NT2/D1 (cell line): ENCODE results near the gene CSGALNACT2.

Experiments
- DNase-seq: peaks from one replicate; pipeline ENCODE4 v3.0.0-alpha.2; 2011; ENCODE audit warnings: low read depth, low spot score
- H3K27me3 ChIP-seq: 2 replicates; pipeline ENCODE4 v1.6.0; 2011; ENCODE audit warnings: mild to moderate bottlenecking; ENCODE audit not compliant: insufficient read length, insufficient read depth
- H3K36me3 ChIP-seq: 2 replicates; pipeline ENCODE4 v1.6.1; 2011; ENCODE audit warnings: mild to moderate bottlenecking, low read length, mixed read lengths; ENCODE audit not compliant: insufficient read depth, insufficient read length
- H3K4me1 ChIP-seq: 2 replicates; pipeline ENCODE4 v1.5.1; 2011; ENCODE audit not compliant: insufficient read depth, insufficient read length
- H3K4me3 ChIP-seq: 2 replicates; pipeline ENCODE4 v1.5.1; 2011; ENCODE audit warnings: low read depth; ENCODE audit not compliant: insufficient read length
- H3K9ac ChIP-seq: 2 replicates; pipeline ENCODE4 v1.6.0; 2011; ENCODE audit warnings: low read depth; ENCODE audit not compliant: insufficient read length
- H3K9me3 ChIP-seq: 2 replicates; pipeline ENCODE4 v1.5.1; 2011; ENCODE audit warnings: mild to moderate bottlenecking, low read length; ENCODE audit not compliant: insufficient read depth
- SUZ12 ChIP-seq: IDR thresholded peaks from 2 replicates; pipeline ENCODE4 v1.6.1; 2011; ENCODE audit not compliant: insufficient read length, insufficient read depth; ENCODE audit errors: extremely low read depth
- YY1 ChIP-seq: IDR thresholded peaks from 2 replicates; pipeline ENCODE4 v1.6.1; 2011; ENCODE audit not compliant: insufficient read length, insufficient read depth
- ZNF274 ChIP-seq: IDR thresholded peaks from 2 replicates; pipeline ENCODE4 v1.6.1; 2011; ENCODE audit warnings: mild to moderate bottlenecking, low read depth, low read length

The CSGALNACT2 gene

DNA sequence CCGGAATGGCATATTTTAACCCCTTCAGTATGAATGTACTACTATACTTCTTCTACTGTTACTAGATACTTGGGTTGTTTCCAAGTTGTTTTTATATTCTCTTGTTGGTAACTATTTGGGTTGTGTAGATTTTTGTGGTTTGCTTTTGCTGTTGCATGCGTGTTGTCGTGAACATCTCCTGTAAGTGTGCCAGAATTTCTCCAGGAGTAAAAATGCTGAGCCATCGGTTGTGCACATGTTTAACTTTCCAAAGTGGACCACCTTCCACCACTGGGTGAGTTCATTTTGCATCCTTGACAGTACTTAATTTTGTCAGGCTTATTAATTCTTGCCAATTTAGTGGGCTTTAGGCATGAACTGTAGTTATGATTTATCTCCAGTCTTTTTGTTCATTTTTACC is 47.9 kb downstream of the CSGALNACT2 start:
- peaks cover 13% of the 10 kb centered on the region for H3K36me3 ChIP-seq

DNA sequence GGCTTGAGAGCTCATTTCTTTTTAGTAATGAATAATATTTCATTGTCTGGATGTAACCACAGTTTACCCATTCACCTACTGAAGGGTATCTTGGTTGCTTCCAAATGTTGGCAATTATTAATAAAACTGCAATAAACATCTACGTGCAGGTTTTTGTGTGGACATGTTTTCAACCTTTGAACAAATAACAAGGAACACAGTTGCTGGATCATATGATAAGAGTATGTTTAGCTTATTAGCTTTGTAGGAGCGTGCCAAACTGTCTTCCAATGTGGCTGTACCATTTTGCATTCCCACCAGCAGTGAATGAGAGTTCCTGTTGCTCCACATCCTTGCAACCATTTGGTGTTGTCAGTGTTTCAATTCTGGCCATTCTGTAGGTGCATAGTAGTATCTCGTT is 49.0 kb downstream of the CSGALNACT2 start:
- Histone ChIP-seq H3K4me1 (no peaks in the 10 kb centered on the region), H3K27me3 (no peaks in the 10 kb centered on the region), H3K9ac (no peak overlapping the region), H3K9me3 (no peaks in the 10 kb centered on the region), H3K4me3 (no peak overlapping the region), H3K36me3 (peaks cover 13% of the 10 kb centered on the region)
- TF ChIP-seq ZNF274 (no peak), SUZ12 (no peak), YY1 (no peak)
- no peak for DNase-seq

More for the DNA sequence above, 47.9 kb downstream of the CSGALNACT2 start:
- TF ChIP-seq YY1 (no peak), SUZ12 (no peak), ZNF274 (no peak)
- DNase-seq, result no peak
- H3K9ac ChIP-seq, result no peak overlapping the region
- no peaks in the 10 kb centered on the region for H3K4me1 ChIP-seq
- H3K9me3 ChIP-seq, result no peaks in the 10 kb centered on the region
- no peak overlapping the region for H3K4me3 ChIP-seq
- no peaks in the 10 kb centered on the region for H3K27me3 ChIP-seq

GRCh38 chr10:43188702-43189101 is 50.5 kb downstream of the CSGALNACT2 start:
- peaks cover 8% of the 10 kb centered on the region for H3K36me3 ChIP-seq
- peaks cover 4% of the 10 kb centered on the region for H3K4me1 ChIP-seq
- H3K9ac ChIP-seq, result no peak overlapping the region
- DNase-seq, result no peak
- no peak overlapping the region for H3K4me3 ChIP-seq
- H3K9me3 ChIP-seq, result no peaks in the 10 kb centered on the region
- H3K27me3 ChIP-seq, result no peaks in the 10 kb centered on the region
- no peak for TF ChIP-seq ZNF274
- no peak for TF ChIP-seq YY1
- no peak for TF ChIP-seq SUZ12

GRCh38 chr10:43190289-43190688 is 52.0 kb downstream of the CSGALNACT2 start:
- H3K4me3 ChIP-seq, result no peak overlapping the region
- TF ChIP-seq YY1 (no peak), SUZ12 (no peak), ZNF274 (no peak)
- DNase-seq, result no peak
- peaks cover 4% of the 10 kb centered on the region for H3K4me1 ChIP-seq
- H3K27me3 ChIP-seq, result no peaks in the 10 kb centered on the region
- H3K9ac ChIP-seq, result no peak overlapping the region
- peaks cover 8% of the 10 kb centered on the region for H3K36me3 ChIP-seq
- H3K9me3 ChIP-seq, result no peaks in the 10 kb centered on the region

- no peak overlapping the region for H3K9ac ChIP-seq
- H3K4me3 ChIP-seq, result no peak overlapping the region
- no peak for DNase-seq
- peaks cover 4% of the 10 kb centered on the region for H3K4me1 ChIP-seq
- H3K36me3 ChIP-seq, result peaks cover 12% of the 10 kb centered on the region
- H3K27me3 ChIP-seq, result no peaks in the 10 kb centered on the region
- H3K9me3 ChIP-seq, result no peaks in the 10 kb centered on the region
- TF ChIP-seq YY1, result no peak
- TF ChIP-seq ZNF274, result no peak
- TF ChIP-seq SUZ12, result no peak
Observed at GRCh38 chr10:43190775-43191174, 52.5 kb downstream of the CSGALNACT2 start.

GRCh38 chr10:43192884-43193283 is 54.6 kb downstream of the CSGALNACT2 start:
- no peak for DNase-seq
- no peak for TF ChIP-seq SUZ12
- no peak for TF ChIP-seq ZNF274
- TF ChIP-seq YY1, result no peak
- Histone ChIP-seq H3K36me3 (peaks cover 33% of the 10 kb centered on the region), H3K9ac (no peak overlapping the region), H3K4me3 (no peak overlapping the region), H3K9me3 (no peaks in the 10 kb centered on the region), H3K27me3 (no peaks in the 10 kb centered on the region), H3K4me1 (peaks cover 4% of the 10 kb centered on the region)

DNA sequence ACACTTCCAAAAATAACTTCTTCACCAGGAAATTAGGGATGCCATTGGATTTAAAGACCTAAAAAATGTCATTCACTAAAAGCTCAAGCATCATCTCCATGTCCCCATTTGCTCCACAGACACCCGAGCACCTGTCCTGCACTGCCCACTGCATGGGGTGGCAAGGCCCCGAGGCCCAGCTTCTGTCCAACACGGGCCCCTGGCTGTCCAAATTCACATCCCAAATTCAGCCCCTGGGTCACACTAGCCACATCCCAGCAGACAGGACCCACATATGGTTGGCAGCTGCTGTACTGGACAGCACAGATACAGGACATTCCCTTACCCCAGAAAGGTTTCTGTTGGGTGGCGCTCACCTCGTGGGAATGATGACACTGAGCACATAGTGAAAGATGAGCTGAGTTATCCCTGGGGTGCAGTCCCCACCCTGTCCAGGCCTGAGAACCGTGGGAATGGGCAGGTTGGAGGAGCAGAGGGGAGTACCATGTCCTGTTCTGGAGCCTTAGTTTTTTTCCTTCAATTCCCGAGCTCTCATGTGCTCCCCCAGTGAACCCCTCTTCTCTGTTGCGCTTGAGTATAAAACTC is 55.3 kb downstream of the CSGALNACT2 start:
- DNase-seq, result no peak
- Histone ChIP-seq H3K27me3 (no peaks in the 10 kb centered on the region), H3K4me3 (no peak overlapping the region), H3K9ac (no peak overlapping the region), H3K4me1 (peaks cover 4% of the 10 kb centered on the region), H3K9me3 (no peaks in the 10 kb centered on the region), H3K36me3 (peaks cover 40% of the 10 kb centered on the region)
- TF ChIP-seq ZNF274, result no peak
- TF ChIP-seq YY1, result no peak
- TF ChIP-seq SUZ12, result no peak

GRCh38 chr10:43194266-43194665 is 56.0 kb downstream of the CSGALNACT2 start:
- Histone ChIP-seq H3K27me3 (no peaks in the 10 kb centered on the region), H3K36me3 (peaks cover 47% of the 10 kb centered on the region), H3K4me3 (no peak overlapping the region), H3K9ac (no peak overlapping the region), H3K4me1 (peaks cover 4% of the 10 kb centered on the region), H3K9me3 (no peaks in the 10 kb centered on the region)
- TF ChIP-seq ZNF274 (no peak), SUZ12 (no peak), YY1 (no peak)
- DNase-seq, result no peak
